Parathyroid adenoma (tissue), 2 donors: ENCODE data around the gene RUBCN.
"Not testable (repeated sequence)": the region's sequence is repeated elsewhere in the genome, so short reads cannot be mapped to it uniquely, and the experiment has no call there.

Experiments
- H2AFZ ChIP-seq: fragments of 300-600 bp; sonication (generic); one replicate; pipeline ENCODE4 v1.7.0; 2017; ENCODE audit warnings: antibody characterized with exemption, mild to moderate bottlenecking
- H3K27ac ChIP-seq: fragments of 300-600 bp; sonication (generic); one replicate; pipeline ENCODE4 v1.7.0; 2017
- H3K27me3 ChIP-seq: fragments of 300-600 bp; sonication (generic); one replicate; pipeline ENCODE4 v1.7.0; 2017; ENCODE audit warnings: low read length; ENCODE audit not compliant: control insufficient read depth, insufficient read depth
- H3K36me3 ChIP-seq: fragments of 300-600 bp; sonication (generic); one replicate; pipeline ENCODE4 v1.7.0; 2017; ENCODE audit warnings: low read length; ENCODE audit not compliant: control insufficient read depth, insufficient read depth
- H3K4me1 ChIP-seq: fragments of 300-600 bp; sonication (generic); one replicate; pipeline ENCODE4 v1.7.0; 2017; ENCODE audit warnings: control low read depth
- H3K4me2 ChIP-seq: fragments of 300-600 bp; sonication (generic); one replicate; pipeline ENCODE4 v1.7.0; 2017; ENCODE audit warnings: low read length
- H3K4me3 ChIP-seq: fragments of 300-600 bp; sonication (generic); one replicate; pipeline ENCODE4 v1.7.0; 2017; ENCODE audit warnings: low read depth, low read length
- H3K79me2 ChIP-seq: fragments of 300-600 bp; sonication (generic); one replicate; pipeline ENCODE4 v1.7.0; 2017; ENCODE audit warnings: control low read depth
- H3K9ac ChIP-seq: fragments of 300-600 bp; sonication (generic); one replicate; pipeline ENCODE4 v1.7.0; 2017; ENCODE audit warnings: mild to moderate bottlenecking
- H3K9me3 ChIP-seq: fragments of 300-600 bp; sonication (generic); one replicate; pipeline ENCODE4 v1.7.0; 2017; ENCODE audit warnings: low read length; ENCODE audit not compliant: control insufficient read depth
- donor health status: primary hyperparathyroidism.

Gene RUBCN

DNA sequence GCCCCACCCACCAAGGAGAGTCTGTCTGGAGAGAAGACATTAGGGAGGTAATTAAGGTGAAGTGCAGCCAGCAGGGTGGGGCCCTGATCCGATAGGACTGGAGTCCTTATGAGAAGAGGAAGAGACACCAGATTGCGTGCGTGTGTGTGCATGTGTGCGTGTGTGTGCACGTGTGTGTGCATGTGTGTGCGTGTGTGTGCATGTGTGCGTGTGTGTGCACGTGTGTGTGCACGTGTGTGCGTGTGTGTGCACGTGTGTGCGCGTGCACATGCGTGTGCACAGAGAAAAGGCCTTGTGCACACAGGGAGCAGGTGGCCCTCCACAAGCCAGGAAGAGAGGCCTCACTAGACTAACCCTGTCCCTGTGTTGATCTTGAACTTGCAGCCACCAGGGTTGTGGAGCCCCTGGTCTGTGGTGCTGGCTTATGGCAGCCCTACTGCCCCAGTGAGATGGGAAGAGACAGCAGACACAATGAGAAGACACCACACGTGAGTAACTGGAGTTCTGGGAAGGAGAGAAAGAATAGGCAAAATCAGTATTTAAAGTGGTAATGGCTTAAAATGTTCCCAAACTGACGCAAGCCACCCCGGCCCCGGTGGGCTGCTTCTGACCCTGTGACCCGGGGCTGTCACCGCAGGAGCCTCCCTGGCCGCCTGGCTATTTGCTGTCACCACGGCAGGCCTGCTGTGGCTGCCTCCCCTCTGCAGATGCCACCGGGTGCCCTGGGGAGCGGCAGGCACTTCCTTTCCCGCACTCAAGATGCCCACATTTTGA, 73.2 kb downstream of the RUBCN start:
- not testable (repeated sequence) for H3K9ac ChIP-seq, H3K4me3 ChIP-seq, H3K79me2 ChIP-seq, H3K4me1 ChIP-seq, H3K4me2 ChIP-seq, H3K36me3 ChIP-seq, H3K27ac ChIP-seq, H3K9me3 ChIP-seq, H2AFZ ChIP-seq, H3K27me3 ChIP-seq

GRCh38 chr3:197662352-197662751, 74.4 kb downstream of the RUBCN start:
- not testable (repeated sequence) for H2AFZ ChIP-seq, H3K9me3 ChIP-seq, H3K4me2 ChIP-seq, H3K4me1 ChIP-seq, H3K79me2 ChIP-seq, H3K4me3 ChIP-seq, H3K36me3 ChIP-seq, H3K9ac ChIP-seq, H3K27ac ChIP-seq, H3K27me3 ChIP-seq

GRCh38 chr3:197661874-197662273, 74.8 kb downstream of the RUBCN start:
- H3K9ac ChIP-seq, H3K4me2 ChIP-seq, H3K9me3 ChIP-seq, H3K4me1 ChIP-seq, H3K36me3 ChIP-seq, H3K27ac ChIP-seq, H2AFZ ChIP-seq, H3K4me3 ChIP-seq, H3K79me2 ChIP-seq, H3K27me3 ChIP-seq: not testable (repeated sequence)

- H3K4me1 ChIP-seq, H3K9ac ChIP-seq, H3K36me3 ChIP-seq, H3K27me3 ChIP-seq, H3K9me3 ChIP-seq, H3K4me2 ChIP-seq, H3K27ac ChIP-seq, H2AFZ ChIP-seq, H3K79me2 ChIP-seq, H3K4me3 ChIP-seq: not testable (repeated sequence)
These were observed 75.4 kb downstream of the RUBCN start for GRCh38 chr3:197661234-197661834.

- not testable (repeated sequence) for H3K79me2 ChIP-seq, H3K27ac ChIP-seq, H3K4me2 ChIP-seq, H3K9me3 ChIP-seq, H3K4me3 ChIP-seq, H3K4me1 ChIP-seq, H3K36me3 ChIP-seq, H3K9ac ChIP-seq, H3K27me3 ChIP-seq, H2AFZ ChIP-seq
These were observed 77.0 kb downstream of the RUBCN start for GRCh38 chr3:197659701-197660100.

DNA sequence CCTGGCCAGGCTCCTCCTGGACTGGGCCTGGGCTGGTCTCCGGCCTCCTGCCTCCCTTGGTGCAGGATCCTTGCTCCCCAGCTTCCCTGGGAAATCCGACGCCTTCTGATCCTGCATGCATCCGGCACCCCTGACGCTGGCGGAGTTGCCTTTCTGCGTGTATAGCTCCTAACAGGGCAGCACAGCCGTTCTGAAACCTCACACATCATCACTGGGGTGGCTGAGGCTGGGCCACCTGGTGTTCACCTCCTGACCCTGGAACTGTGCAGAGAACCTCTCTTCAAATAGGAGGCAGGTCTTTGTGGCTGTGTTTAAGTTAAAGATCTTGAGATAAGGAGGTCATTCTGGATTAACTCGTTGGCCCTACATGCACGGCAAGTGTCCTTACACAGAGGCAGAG, 77.6 kb downstream of the RUBCN start:
- H3K27ac ChIP-seq, H3K9me3 ChIP-seq, H3K4me3 ChIP-seq, H3K4me1 ChIP-seq, H3K36me3 ChIP-seq, H2AFZ ChIP-seq, H3K4me2 ChIP-seq, H3K27me3 ChIP-seq, H3K79me2 ChIP-seq, H3K9ac ChIP-seq: not testable (repeated sequence)

DNA sequence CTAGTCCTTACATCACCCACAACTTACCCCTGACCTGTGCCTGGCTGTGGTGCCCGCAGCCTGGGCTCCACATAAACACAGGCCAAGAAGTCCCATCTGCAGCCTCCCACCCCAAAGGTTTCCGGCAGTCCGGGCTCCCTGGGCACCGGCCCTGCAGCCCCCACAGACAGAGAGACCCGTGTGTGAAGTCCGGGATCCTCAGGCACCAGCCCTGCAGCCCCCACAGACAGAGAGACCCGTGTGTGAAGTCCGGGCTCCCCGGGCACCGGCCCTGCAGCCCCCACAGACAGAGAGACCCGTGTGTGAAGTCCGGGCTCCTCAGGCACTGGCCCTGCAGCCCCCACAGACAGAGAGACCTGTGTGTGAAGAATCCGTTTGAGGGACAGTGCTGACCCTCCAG, 78.0 kb downstream of the RUBCN start:
- not testable (repeated sequence) for H3K79me2 ChIP-seq, H3K36me3 ChIP-seq, H3K27me3 ChIP-seq, H3K4me1 ChIP-seq, H2AFZ ChIP-seq, H3K9ac ChIP-seq, H3K27ac ChIP-seq, H3K4me2 ChIP-seq, H3K4me3 ChIP-seq, H3K9me3 ChIP-seq

DNA sequence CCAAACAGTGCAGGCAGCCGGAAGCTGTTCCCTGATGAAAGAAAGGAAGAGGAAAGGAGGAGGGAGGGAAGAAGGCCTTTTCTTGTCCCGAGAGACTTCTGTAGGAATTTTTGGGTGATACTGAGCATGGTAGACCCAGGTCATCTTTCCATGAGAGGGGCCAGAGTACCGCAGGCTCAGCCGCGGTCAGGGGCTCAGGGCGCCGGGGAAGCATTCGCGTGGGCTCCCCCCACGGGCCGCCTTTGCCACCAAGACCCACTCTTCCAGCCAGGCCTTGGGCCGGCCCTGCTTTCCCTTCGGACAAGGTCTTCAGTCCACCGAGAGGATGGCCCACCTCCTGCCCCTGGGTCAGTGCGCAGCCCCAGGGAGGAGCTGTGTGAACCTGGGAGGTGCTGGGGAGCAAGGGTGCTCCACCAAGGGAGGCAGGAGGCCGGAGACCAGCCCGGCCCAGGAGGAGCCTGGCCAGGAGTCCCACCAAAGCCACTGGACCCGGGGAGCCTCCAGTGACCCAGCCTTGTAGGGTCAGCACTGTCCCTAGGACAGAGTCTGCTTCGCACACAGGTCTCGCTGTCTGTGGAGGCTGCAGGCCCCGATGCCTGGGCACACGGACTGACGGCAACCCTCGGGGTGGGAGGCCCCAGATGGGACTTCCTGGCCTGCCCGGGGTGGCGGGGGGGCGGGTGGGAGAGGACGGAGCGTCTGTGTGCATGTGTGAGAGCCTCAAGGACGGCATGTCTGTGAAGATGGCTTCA, 79.0 kb downstream of the RUBCN start:
- not testable (repeated sequence) for H3K4me3 ChIP-seq, H2AFZ ChIP-seq, H3K9me3 ChIP-seq, H3K27ac ChIP-seq, H3K36me3 ChIP-seq, H3K4me1 ChIP-seq, H3K79me2 ChIP-seq, H3K27me3 ChIP-seq, H3K4me2 ChIP-seq, H3K9ac ChIP-seq

- not testable (repeated sequence) for H3K36me3 ChIP-seq, H2AFZ ChIP-seq, H3K4me2 ChIP-seq, H3K9ac ChIP-seq, H3K9me3 ChIP-seq, H3K27me3 ChIP-seq, H3K27ac ChIP-seq, H3K79me2 ChIP-seq, H3K4me1 ChIP-seq, H3K4me3 ChIP-seq
These were observed 79.7 kb downstream of the RUBCN start for GRCh38 chr3:197656960-197657359.

- not testable (repeated sequence) for H3K27me3 ChIP-seq, H3K36me3 ChIP-seq, H2AFZ ChIP-seq, H3K4me2 ChIP-seq, H3K4me1 ChIP-seq, H3K79me2 ChIP-seq, H3K27ac ChIP-seq, H3K4me3 ChIP-seq, H3K9me3 ChIP-seq, H3K9ac ChIP-seq
These were observed 80.6 kb downstream of the RUBCN start for GRCh38 chr3:197656129-197656528.

DNA sequence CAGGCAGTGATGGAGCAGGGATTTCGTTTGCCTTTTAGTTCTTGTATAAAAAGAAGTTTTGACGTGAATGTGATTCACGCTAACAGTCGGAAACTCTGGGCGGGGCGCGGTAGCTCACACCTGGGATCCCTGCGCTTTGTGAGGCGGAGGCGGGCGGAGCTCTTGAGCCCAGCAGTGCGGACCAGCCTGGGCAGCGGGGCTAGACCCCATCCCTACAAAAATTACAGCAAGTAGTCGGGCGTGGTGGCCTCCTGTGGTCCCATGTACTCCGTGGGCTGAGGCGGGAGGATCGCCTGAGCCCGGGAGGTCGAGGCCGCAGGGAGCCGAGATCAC, 81.7 kb downstream of the RUBCN start:
- H3K4me3 ChIP-seq, H3K79me2 ChIP-seq, H3K9me3 ChIP-seq: not testable (repeated sequence)

More for the DNA sequence above, 81.7 kb downstream of the RUBCN start:
- not testable (repeated sequence) for H3K9ac ChIP-seq, H3K27me3 ChIP-seq, H2AFZ ChIP-seq, H3K4me2 ChIP-seq, H3K27ac ChIP-seq, H3K36me3 ChIP-seq, H3K4me1 ChIP-seq
